Measurements from ENCODE around the gene MELTF. TPM values are rescaled to one million over a fixed set of nuclear protein-coding genes. Genes with fewer than 3 reads are reported as not detected.
A peak's percentile ranks its signal among the peaks of the same experiment; 100 is the strongest.

MELTF gene
- total RNA-seq, 1 experiment from 2014 or later: 9.2 TPM

DNA sequence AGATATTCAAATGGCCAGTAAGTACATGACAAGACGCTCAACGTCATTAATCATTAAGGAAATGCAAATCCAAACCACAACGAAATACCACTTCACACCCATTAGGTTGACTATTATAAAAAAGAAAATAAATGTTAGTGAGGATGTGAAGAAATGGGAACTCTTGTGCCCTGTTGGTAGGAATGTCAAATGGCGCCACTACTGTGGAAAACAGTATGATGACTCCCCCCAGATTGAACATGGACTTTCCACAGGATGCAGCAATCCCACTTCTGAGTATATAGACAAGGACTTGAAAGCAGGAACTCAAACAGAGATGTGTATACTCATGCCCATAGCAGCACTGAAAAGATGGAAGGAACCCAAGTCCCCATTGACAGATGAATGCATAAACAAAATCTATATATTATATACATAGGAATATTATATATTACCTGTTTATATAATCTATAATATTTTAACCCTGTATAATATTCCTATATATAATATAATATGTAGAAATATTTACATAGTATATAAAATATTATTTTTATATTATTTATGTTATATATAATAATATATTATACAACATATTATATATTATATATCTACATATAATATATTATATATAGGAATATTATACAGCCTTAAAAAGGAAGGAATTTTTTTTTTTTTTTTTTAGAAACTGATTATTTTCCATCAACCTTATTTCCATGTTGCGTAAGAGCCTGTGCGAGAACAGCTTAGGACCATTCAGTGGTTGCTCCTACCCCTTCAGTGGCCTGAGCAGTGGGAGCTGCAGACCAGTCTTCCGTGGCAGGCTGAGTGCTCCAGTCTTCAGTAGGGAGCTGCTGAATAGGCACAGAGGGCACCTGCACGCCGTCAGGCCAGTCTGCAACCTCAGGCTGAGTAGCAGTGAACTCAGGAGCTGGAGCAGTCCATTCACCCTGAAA lies 43.4 kb downstream of the MELTF start:
- TF ChIP-seq, protein P1, sequence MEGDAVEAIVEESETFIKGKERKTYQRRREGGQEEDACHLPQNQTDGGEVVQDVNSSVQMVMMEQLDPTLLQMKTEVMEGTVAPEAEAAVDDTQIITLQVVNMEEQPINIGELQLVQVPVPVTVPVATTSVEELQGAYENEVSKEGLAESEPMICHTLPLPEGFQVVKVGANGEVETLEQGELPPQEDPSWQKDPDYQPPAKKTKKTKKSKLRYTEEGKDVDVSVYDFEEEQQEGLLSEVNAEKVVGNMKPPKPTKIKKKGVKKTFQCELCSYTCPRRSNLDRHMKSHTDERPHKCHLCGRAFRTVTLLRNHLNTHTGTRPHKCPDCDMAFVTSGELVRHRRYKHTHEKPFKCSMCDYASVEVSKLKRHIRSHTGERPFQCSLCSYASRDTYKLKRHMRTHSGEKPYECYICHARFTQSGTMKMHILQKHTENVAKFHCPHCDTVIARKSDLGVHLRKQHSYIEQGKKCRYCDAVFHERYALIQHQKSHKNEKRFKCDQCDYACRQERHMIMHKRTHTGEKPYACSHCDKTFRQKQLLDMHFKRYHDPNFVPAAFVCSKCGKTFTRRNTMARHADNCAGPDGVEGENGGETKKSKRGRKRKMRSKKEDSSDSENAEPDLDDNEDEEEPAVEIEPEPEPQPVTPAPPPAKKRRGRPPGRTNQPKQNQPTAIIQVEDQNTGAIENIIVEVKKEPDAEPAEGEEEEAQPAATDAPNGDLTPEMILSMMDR (conservative IDR thresholded peaks at IDR 0.05): peak; percentile 48; the same call in 2 of the 3 replicates
- Histone ChIP-seq H2AK5ac (ENCODE audit: insufficient read length, low read length) (no peak overlapping the region), H3K23me2 (ENCODE audit: insufficient read length, low read depth, low read length, poor library complexity, severe bottlenecking) (no peaks in the 10 kb centered on the region), H4K91ac (ENCODE audit: insufficient read length, low read depth, low read length) (no peak overlapping the region), H3K4ac (ENCODE audit: low read depth, low read length) (no peak overlapping the region), H3K14ac (ENCODE audit: insufficient read depth, low read length) (no peak overlapping the region), H3K18ac (ENCODE audit: insufficient read length, low read depth, low read length) (no peak overlapping the region), H3K27me3 (ENCODE audit: insufficient read depth, low read length) (no peaks in the 10 kb centered on the region), H3K79me1 (ENCODE audit: insufficient read depth, low read depth, low read length, poor library complexity, severe bottlenecking) (no peaks in the 10 kb centered on the region), H2BK15ac (ENCODE audit: low read depth, low read length) (no peak overlapping the region), H3K23ac (ENCODE audit: insufficient read length, low read depth, low read length) (no peak overlapping the region), H3K4me2 (ENCODE audit: insufficient read depth, insufficient read length, low read length) (no peak overlapping the region), H2BK120ac (ENCODE audit: low read depth, low read length, poor library complexity, severe bottlenecking) (no peak overlapping the region), H2BK20ac (ENCODE audit: low read depth, low read length, poor library complexity, severe bottlenecking) (no peak overlapping the region), H4K8ac (replicated peaks; ENCODE audit: insufficient read length, low read depth, low read length) (no peak overlapping the region), H3T11ph (ENCODE audit: low read length) (no peak overlapping the region), H3K27ac (ENCODE audit: insufficient read length, low read depth, low read length) (no peak overlapping the region), H3K9me3 (ENCODE audit: control insufficient read depth, low read depth, low read length) (no peaks in the 10 kb centered on the region), H3K56ac (ENCODE audit: insufficient read length, low read depth, low read length) (no peak overlapping the region), H4K5ac (ENCODE audit: insufficient read length, low read depth, low read length) (no peak overlapping the region), H2BK5ac (ENCODE audit: insufficient read length, low read length) (no peak overlapping the region), H3K9ac (ENCODE audit: extremely low read depth, insufficient read length, low read length) (no peak overlapping the region), H2BK12ac (ENCODE audit: insufficient read length, low read depth, low read length) (no peak overlapping the region), H4K20me1 (ENCODE audit: control insufficient read depth, insufficient read depth, insufficient read length) (no peaks in the 10 kb centered on the region), H3K4me1 (ENCODE audit: insufficient read depth, low read length) (no peaks in the 10 kb centered on the region), H3K79me2 (ENCODE audit: insufficient read depth, low read length) (no peaks in the 10 kb centered on the region), H2AFZ (ENCODE audit: low read length) (no peak overlapping the region)
- peaks cover 0 to 9% (median 8%) of the 10 kb centered on the region in 3 experiments; a peak in 3 of 7 replicates for H3K36me3 Mint-ChIP-seq (ENCODE audit: insufficient read depth in 1 of 3, low read depth in 3 of 3)
- peaks cover 11 to 14% of the 10 kb centered on the region in 2 experiments for H3K9me3 Mint-ChIP-seq
- H3K27me3 Mint-ChIP-seq (ENCODE audit: low read depth): peaks cover 2% of the 10 kb centered on the region
- H3K4me1 Mint-ChIP-seq: peaks cover 0 to 3% of the 10 kb centered on the region in 2 experiments; a peak in 1 of 4 replicates
- no peak for DNase-seq
- H3K27ac Mint-ChIP-seq: no peak overlapping the region
- H3K4me3 Mint-ChIP-seq: no peak overlapping the region
- no CpG with 5 or more reads among the region's 9 CpGs for WGBS (ENCODE audit: extremely low coverage, insufficient read length, low lambda C conversion rate)

Data from H9 (cell line).